ENCODE data around the gene CHRNA10. TPM values are rescaled to one million over a fixed set of nuclear protein-coding genes. Genes with fewer than 3 reads are reported as not detected.
A peak's percentile ranks its signal among the peaks of the same experiment; 100 is the strongest.

Gene CHRNA10
- total RNA-seq, 4 donors from 2014 or later, result 1.1 to 4.7 (median 2.6) TPM

DNA sequence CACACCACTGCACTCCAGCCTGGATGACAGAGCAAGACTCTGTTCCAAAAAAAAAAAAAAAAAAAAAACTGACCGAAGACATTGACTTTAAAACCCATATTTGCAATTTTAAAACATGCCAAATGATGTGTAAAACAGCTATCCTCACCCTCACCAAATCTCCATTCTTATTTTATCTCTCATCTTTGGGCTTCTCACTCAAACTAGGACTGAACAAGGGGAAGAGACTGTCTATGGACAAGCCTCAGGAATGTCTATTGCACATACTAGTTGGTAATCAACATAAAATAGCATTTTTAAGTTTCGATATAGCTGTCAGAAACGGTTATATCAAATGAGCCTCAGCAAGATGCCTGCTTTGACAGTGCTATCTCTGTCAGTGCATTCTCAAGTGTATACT, 7.9 kb upstream of the CHRNA10 start:
- DNase-seq (ENCODE audit: low spot score), result no peak
- no peak for ATAC-seq (ENCODE audit: low FRiP score)
- TF ChIP-seq, protein P1, sequence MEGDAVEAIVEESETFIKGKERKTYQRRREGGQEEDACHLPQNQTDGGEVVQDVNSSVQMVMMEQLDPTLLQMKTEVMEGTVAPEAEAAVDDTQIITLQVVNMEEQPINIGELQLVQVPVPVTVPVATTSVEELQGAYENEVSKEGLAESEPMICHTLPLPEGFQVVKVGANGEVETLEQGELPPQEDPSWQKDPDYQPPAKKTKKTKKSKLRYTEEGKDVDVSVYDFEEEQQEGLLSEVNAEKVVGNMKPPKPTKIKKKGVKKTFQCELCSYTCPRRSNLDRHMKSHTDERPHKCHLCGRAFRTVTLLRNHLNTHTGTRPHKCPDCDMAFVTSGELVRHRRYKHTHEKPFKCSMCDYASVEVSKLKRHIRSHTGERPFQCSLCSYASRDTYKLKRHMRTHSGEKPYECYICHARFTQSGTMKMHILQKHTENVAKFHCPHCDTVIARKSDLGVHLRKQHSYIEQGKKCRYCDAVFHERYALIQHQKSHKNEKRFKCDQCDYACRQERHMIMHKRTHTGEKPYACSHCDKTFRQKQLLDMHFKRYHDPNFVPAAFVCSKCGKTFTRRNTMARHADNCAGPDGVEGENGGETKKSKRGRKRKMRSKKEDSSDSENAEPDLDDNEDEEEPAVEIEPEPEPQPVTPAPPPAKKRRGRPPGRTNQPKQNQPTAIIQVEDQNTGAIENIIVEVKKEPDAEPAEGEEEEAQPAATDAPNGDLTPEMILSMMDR (IDR thresholded peaks at IDR 0.05), result no peak

DNA sequence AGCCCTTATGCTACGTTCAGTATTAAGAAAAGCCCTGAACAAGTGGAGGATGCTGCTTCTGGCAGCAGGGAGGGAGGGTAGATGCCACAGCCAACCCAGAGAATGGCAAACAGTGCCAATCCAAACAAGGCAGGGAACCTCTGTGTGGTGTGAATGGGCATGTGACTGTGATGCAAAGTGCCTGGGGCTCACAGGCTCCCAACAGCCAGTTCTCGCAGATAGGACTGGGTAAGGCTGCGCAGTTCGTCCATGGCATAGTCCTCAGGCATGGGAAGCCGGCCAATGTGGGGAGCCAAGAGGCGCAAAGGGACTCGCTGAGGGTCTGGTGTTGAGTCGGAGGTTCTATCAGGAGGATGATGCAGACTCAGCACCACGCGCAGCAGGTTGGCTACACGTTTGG, 4.8 kb upstream of the CHRNA10 start:
- TF ChIP-seq, protein P1 (IDR thresholded peaks at IDR 0.05), result no peak
- ATAC-seq (ENCODE audit: low FRiP score), result no peak
- DNase-seq (ENCODE audit: low spot score), result no peak

DNA sequence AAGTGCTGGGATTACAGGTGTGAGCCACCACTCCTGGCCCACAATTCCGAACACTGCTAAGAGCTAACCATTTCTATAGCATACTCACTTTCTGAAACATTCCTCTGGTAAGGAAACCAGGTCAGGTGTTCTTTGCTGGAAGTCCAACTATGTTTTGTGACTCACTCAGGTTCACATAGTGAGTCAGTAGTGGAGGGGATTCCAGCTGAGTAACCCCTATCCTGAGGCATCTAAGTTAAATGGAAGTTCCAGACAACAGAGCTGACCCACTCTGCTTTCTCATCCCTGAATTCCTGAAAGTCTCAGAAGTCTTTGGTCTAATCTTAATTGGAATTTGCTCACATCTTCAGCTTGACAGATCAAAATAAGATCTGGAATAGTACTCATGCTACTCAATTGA, 3.0 kb upstream of the CHRNA10 start:
- no peak for DNase-seq (ENCODE audit: low spot score)
- TF ChIP-seq, protein P1 (IDR thresholded peaks at IDR 0.05), result no peak
- peak; percentile 52 for ATAC-seq (ENCODE audit: low FRiP score)

DNA sequence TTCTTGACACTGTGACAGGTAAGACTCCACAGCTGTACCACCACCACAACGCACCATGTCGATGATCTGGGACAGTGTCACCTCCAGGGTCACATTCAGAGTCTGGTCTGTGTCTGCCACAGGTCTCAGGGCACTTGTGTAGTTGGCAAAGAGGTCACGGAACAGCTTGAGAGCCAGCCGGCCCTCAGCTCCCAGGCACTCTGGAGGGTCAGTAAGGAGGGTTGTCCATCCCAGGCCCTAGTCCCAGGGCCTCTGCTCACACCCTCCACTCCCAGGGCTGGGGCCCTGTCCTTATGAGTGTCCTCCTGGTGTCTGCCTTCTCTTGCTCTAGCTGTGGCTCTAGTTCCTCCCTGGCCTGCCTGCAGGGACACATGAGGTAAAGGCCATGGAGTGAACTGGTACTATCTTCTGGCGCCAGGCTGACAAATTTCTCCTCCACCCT, 1.4 kb downstream of the CHRNA10 start:
- TF ChIP-seq, protein P1 (IDR thresholded peaks at IDR 0.05), result no peak
- ATAC-seq (ENCODE audit: low FRiP score), result no peak
- no peak for DNase-seq (ENCODE audit: low spot score)

DNA sequence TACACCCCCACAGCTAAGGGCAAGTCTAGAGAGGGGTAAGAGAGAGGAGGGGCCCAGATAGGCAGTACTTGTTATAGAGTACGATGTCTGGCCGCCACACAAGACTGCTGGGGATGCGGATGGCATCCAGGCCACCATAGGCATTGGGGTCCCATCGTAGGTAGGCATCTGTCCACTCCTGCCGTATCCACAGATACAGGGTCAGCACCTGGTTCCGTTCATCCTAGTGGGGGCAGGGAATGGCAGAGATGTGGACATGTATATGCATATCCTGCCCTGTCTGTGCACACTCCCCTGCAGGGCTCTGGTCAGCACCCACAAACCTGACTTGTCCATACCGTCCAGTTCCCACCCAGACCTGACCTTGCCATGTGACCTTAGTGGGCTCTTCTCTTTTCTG, 2.1 kb downstream of the CHRNA10 start:
- DNase-seq (ENCODE audit: low spot score) (no peak), ATAC-seq (ENCODE audit: low FRiP score) (peak; percentile 20)
- TF ChIP-seq, protein P1 (IDR thresholded peaks at IDR 0.05), result no peak

DNA sequence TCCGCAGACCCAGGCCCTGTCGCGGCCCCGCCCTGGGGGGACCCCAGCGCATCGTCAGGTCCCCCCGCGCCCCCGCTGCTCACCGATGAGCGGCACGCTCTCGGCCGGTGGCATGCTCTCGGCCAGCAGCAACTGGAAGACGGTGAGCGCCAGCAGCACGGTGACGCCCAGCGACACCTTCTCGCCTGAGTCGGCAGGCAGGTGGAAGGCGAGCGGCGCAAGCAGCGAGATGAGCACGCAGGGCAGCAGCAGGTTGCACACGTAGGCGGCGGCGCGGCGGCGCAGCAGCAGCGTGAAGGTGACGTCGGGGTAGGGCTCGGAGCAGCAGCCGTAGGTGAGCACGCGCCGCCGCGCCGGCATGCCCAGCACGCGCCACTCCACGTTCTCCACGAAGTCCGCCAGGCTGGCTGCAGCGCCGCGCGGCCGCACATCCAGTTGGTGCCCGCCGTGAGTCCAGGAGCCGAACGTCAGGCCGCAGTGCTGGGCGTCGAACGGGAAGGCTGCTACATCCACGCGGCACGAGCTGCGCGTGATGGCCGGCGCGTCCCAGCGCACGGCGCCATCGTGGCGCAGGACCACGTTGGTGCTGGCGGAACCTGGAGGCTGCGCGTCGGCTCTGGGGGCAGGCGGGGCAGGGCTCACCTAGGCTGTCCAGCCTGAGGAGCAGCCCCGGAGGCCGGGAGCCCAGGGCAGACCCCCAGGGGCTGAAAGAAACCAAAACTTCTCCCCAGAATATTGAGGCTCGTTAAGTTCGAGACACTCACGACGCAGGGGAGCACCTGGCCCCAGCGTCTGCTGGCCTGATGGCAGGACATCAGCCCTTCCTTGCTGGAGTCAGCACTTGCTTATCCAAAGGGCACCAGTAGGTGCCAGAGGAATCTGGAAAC, 3.8 kb downstream of the CHRNA10 start:
- DNase-seq (ENCODE audit: low spot score), result no peak
- TF ChIP-seq, protein P1 (IDR thresholded peaks at IDR 0.05), result no peak
- ATAC-seq (ENCODE audit: low FRiP score), result no peak

DNA sequence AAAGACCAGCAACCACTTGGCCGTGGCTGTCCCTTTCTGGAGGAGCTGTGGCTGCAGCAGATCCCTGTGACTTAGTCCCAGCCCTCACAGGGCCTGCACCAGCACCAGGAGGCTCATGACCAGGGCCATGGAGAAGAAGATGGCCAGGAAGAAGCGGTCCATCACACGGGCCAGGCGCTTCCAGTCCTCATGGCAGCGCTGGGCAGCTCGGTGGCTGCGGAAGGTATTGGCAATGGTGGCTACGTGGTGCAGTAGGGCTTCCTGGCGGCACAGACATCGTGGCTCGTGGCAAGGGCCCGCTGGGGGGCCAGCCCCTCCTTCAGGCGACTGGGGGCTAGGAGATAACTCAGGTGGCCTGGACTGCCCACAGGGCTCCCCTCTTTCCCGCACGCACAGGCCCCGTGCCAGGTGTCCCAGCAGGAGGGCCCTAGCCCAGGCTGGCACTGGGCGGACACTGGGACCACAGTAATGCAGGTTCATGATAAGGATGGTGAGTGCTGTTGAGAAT, 5.1 kb downstream of the CHRNA10 start:
- no peak for ATAC-seq (ENCODE audit: low FRiP score)
- DNase-seq (ENCODE audit: low spot score), result no peak
- TF ChIP-seq, protein P1 (IDR thresholded peaks at IDR 0.05), result no peak

Measured in omental fat pad (tissue), 4 donors.